Ovary (tissue), 9 donors: Measurements from ENCODE around the gene CPED1. TPM values are rescaled to one million over a fixed set of nuclear protein-coding genes. Genes with fewer than 3 reads are reported as not detected.

Source experiments
- DNase-seq, 5 donors: peaks; one replicate each; pipeline ENCODE4 v3.0.0-alpha.2; 2019 to 2020
- H3K27ac ChIP-seq, 2 donors: fragments of 200-600 bp; one replicate each; pipeline versions ENCODE4 v1.5.1 to v1.8.0; 2019 to 2022
- H3K27me3 ChIP-seq: fragments of 200-600 bp; one replicate; pipeline ENCODE4 v1.8.0; 2022
- H3K36me3 ChIP-seq: fragments of 200-600 bp; sonication (generic); one replicate; pipeline ENCODE4 v1.5.1; 2019
- H3K4me1 ChIP-seq: one replicate; pipeline ENCODE4 v1.8.1; 2013; ENCODE audit warnings: mild to moderate bottlenecking, moderate library complexity; ENCODE audit not compliant: insufficient read depth
- H3K4me3 ChIP-seq: fragments of 200-600 bp; sonication (generic); one replicate; pipeline ENCODE4 v1.5.1; 2017
- H3K9me3 ChIP-seq, 2 donors: fragments of 200-600 bp in 1 of 2; sonication (generic) in 1 of 2; one replicate each; pipeline versions ENCODE4 v1.5.1 to v1.8.1; 2013 to 2019; ENCODE audit warnings: mild to moderate bottlenecking in 1 of 2, moderate library complexity in 1 of 2
- EP300 ChIP-seq: sonication (generic); formaldehyde crosslinking; IDR thresholded peaks from one replicate; pipeline ENCODE4 v1.6.1; 2017; ENCODE audit warnings: antibody characterized with exemption
- POLR2A ChIP-seq: fragments of 450-650 bp; IDR thresholded peaks from one replicate; pipeline ENCODE4 v1.6.1; 2017; ENCODE audit warnings: antibody characterized with exemption, mild to moderate bottlenecking, moderate library complexity
- WGBS, 3 donors: extraction: QIAGEN DNeasy Blood & Tissue Kit in 1 of 3; methylation state at CpG; one replicate each; pipeline versions ENCODE4 v1.1.5 to v1.1.7; 2013 to 2017; 5-methylcytosine and 5-hydroxymethylcytosine counted together
- intact Hi-C, 4 donors: fragments of 100-400 bp; cut with DNase I; formaldehyde crosslinking; loops; one replicate each; pipeline versions ENCODE4 v1.11.0 to v1.15.1; 2022 to 2023
- polyA plus RNA-seq, 2 donors: library from polyadenylated mRNA; stranded (reverse); fragments of 200-250 nt in 1 of 2; fragments of 350-450 nt in 1 of 2; fragmentation: Illumina TruSeq in 1 of 2; extraction: RNeasy Lipid Tissue Mini Kit (QIAGEN cat#74804) in 1 of 2; gene quantifications; one replicate each; pipeline ENCODE4 v1.2.3, GENCODE V29; 2013 to 2014
- total RNA-seq, 7 donors: library from RNA; depleted of rRNA in 2 of 7; stranded (reverse); fragments of >200 nt in 2 of 7; fragmentation: NEBNext Ultra II Directional in 3 of 7; extraction: Animal tissue kit (Norgen Biotek cat#: 25700) in 3 of 7; gene quantifications; one replicate each; pipeline versions ENCODE4 v1.1.0 to v1.2.4, GENCODE V29; 2016 to 2023
- TF ChIP-seq, protein P1 (sequence below), 3 donors: fragments of 450-650 bp in 2 of 3; fragments of 200-600 bp in 1 of 3; IDR thresholded peaks; one replicate each; pipeline versions ENCODE4 v1.5.1 to v1.8.0; 2016 to 2022; ENCODE audit warnings: antibody characterized with exemption in 3 of 3, mild to moderate bottlenecking in 1 of 3
- donor health status: DM: no; HTN: no; CAD: no; lungs with moderate emphysema.
- donor health status: DM: no; HTN: no; CAD: no.
- donor health status: Bipolar disorder and iron deficiency.
- donor health status: DM: yes; HTN: yes; CAD: no.
- donor health status: DM: no; HTN: no; CAD: no.
- donor health status: DM: yes; HTN: yes; CAD: no.

CPED1 gene
- total and polyA plus RNA-seq, 9 donors, result 42.1 to 127 (median 88.8) TPM

DNA sequence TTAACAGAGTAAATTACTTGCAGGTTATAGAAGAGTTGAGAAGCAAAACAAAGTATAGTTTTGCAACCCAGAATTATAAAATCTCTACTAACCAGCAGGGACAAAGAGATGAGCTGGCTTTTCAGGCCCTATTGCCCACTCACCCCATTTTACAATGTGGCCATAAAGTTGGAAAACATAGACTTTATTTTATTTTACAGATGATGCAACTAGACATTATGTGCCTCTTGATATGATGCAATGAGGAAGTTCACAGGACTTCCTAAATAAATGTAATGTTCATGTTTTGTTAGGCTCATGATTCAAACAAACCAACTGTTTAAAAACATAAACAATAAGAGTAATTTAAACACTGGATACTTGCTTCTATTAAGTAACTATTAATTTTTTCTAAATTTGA lies 199.2 kb downstream of the CPED1 start:
- Histone ChIP-seq H3K4me1 (peaks cover 2% of the 10 kb centered on the region), H3K9me3 (no peaks in the 10 kb centered on the region), H3K27ac (no peak overlapping the region), H3K27me3 (no peaks in the 10 kb centered on the region), H3K4me3 (no peak overlapping the region), H3K36me3 (no peaks in the 10 kb centered on the region)
- no peak for DNase-seq
- TF ChIP-seq, protein P1, sequence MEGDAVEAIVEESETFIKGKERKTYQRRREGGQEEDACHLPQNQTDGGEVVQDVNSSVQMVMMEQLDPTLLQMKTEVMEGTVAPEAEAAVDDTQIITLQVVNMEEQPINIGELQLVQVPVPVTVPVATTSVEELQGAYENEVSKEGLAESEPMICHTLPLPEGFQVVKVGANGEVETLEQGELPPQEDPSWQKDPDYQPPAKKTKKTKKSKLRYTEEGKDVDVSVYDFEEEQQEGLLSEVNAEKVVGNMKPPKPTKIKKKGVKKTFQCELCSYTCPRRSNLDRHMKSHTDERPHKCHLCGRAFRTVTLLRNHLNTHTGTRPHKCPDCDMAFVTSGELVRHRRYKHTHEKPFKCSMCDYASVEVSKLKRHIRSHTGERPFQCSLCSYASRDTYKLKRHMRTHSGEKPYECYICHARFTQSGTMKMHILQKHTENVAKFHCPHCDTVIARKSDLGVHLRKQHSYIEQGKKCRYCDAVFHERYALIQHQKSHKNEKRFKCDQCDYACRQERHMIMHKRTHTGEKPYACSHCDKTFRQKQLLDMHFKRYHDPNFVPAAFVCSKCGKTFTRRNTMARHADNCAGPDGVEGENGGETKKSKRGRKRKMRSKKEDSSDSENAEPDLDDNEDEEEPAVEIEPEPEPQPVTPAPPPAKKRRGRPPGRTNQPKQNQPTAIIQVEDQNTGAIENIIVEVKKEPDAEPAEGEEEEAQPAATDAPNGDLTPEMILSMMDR (IDR thresholded peaks at IDR 0.05), result no peak
- no peak for TF ChIP-seq EP300
- no peak for TF ChIP-seq POLR2A
- intact Hi-C loops, result no loop called here

DNA sequence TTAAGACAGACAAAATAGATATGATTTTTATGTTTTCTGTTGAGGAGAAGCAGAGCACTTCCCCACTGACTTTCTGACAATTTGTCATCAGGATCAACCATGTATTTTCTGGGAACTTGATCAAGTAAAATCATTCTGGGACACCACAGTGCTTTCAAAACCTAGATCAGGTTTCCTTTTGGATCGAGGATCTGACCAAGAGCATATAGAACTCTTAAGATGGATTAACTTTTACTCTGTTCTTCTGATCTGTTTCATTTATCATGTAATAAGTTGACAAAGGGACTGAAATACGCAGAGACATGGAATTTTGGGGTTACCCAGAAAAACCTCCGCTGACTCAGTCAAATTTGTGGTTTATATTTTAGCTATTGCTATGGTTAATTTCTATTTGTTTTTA lies 204.3 kb downstream of the CPED1 start:
- no peak for TF ChIP-seq POLR2A
- no peak for TF ChIP-seq EP300
- TF ChIP-seq, protein P1 (IDR thresholded peaks at IDR 0.05), result no peak
- no peaks in the 10 kb centered on the region for H3K9me3 ChIP-seq
- H3K36me3 ChIP-seq, result no peaks in the 10 kb centered on the region
- peaks cover 2% of the 10 kb centered on the region for H3K4me1 ChIP-seq
- WGBS, 3 donors, result 94 to 96% (median 94%) methylated on average over 3 of the region's 3 CpGs
- H3K4me3 ChIP-seq, result no peak overlapping the region
- no peaks in the 10 kb centered on the region for H3K27me3 ChIP-seq
- no peak overlapping the region for H3K27ac ChIP-seq
- DNase-seq, result no peak
- intact Hi-C loops, result no loop called here

DNA sequence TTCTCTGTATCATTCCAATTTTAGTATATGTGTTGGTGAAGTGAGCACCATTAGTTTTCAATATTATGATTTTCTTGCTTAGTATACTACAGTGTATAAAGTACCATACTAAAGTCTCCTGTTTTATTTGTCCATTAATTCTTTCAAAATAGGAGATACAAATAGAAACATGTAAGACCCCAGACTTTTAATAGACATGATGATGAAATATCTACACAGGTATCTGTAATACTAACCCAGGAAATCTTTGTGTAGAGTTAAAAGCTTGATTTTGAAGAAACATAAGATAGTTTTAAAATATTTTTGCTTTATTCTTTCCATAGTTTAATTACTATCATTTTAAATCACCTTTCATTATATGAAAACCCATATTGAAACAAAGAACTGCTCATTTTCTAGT lies 206.5 kb downstream of the CPED1 start:
- Histone ChIP-seq H3K36me3 (no peaks in the 10 kb centered on the region), H3K27me3 (no peaks in the 10 kb centered on the region), H3K4me1 (peaks cover 2% of the 10 kb centered on the region), H3K9me3 (no peaks in the 10 kb centered on the region), H3K4me3 (no peak overlapping the region), H3K27ac (no peak overlapping the region)
- TF ChIP-seq EP300, result no peak
- TF ChIP-seq, protein P1 (IDR thresholded peaks at IDR 0.05), result no peak
- no peak for TF ChIP-seq POLR2A
- intact Hi-C loops, result no loop called here
- no peak for DNase-seq

DNA sequence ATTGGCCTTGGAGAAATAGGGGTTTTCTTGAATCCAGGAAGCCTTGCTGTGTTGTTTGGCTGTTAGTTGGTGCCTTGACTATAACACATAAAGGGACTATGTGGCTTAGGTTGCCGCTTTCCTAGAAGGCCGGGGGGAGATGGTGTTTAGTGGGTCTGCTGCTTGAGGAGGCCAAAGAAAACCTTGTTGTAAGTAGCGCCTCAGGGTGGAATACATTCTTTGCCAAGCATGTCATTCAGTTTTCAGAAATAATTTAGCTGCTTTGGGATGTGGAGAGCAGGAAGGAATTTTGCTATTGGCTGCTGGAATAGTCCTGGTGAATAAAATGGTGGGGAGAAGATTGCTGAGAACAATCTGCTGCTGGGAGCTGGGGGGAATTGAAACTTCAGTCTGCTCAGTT lies 207.4 kb downstream of the CPED1 start:
- Histone ChIP-seq H3K27ac (no peak overlapping the region), H3K4me3 (no peak overlapping the region), H3K4me1 (peaks cover 2% of the 10 kb centered on the region), H3K36me3 (no peaks in the 10 kb centered on the region), H3K9me3 (no peaks in the 10 kb centered on the region), H3K27me3 (no peaks in the 10 kb centered on the region)
- no peak for DNase-seq
- no peak for TF ChIP-seq POLR2A
- TF ChIP-seq, protein P1 (IDR thresholded peaks at IDR 0.05), result no peak
- no peak for TF ChIP-seq EP300
- intact Hi-C loops, result no loop called here
- 88 to 92% (median 88%) methylated on average over 3 of the region's 3 CpGs for WGBS, 3 donors

DNA sequence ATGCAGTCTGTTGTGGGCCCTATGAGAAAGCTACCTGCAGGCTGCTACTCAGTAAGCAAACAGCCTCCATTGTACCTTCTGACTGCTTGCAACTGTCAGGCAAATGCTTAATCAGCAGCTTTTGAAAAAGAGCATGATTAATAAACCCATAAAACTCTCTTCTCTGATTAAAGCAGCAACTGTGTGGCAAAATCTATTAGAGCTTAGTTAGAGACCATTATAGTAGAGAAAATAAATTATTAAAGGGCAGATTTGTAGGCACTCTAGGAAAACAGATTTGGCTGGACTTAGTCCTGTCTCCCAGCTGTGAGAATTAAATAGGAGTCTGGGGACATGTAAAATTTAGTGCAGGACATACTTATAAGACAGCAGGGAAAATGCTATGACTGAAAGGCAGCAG lies 207.8 kb downstream of the CPED1 start:
- Histone ChIP-seq H3K27ac (no peak overlapping the region), H3K4me3 (no peak overlapping the region), H3K27me3 (no peaks in the 10 kb centered on the region), H3K36me3 (no peaks in the 10 kb centered on the region), H3K4me1 (peaks cover 2% of the 10 kb centered on the region), H3K9me3 (no peaks in the 10 kb centered on the region)
- TF ChIP-seq EP300 (no peak), POLR2A (no peak)
- TF ChIP-seq, protein P1 (IDR thresholded peaks at IDR 0.05), result no peak
- intact Hi-C loops, result no loop called here
- no peak for DNase-seq
